Activated T-cell treated with anti-CD3 and anti-CD28 coated beads, Interleukin-2, amount 50 U/mL, for 48 hours (primary cell): ENCODE data around the gene ACVR1.
"Not testable (repeated sequence)": the region's sequence is repeated elsewhere in the genome, so short reads cannot be mapped to it uniquely, and the experiment has no call there.

Experiments
- DNase-seq, 2 experiments: peaks; one replicate each; pipeline ENCODE4 v3.0.0-alpha.2; 2020

Gene ACVR1

GRCh38 chr2:157786663-157787363 lies 89.3 kb downstream of the ACVR1 start:
- no peak for DNase-seq

GRCh38 chr2:157785866-157786662 lies 90.1 kb downstream of the ACVR1 start:
- no peak for DNase-seq

- DNase-seq, result no peak
These were observed 90.9 kb downstream of the ACVR1 start for GRCh38 chr2:157785200-157785599.

- no peak for DNase-seq
These were observed 91.3 kb downstream of the ACVR1 start for GRCh38 chr2:157784823-157785175.

GRCh38 chr2:157784169-157784822 lies 91.8 kb downstream of the ACVR1 start:
- no peak for DNase-seq

- DNase-seq, result no peak
These were observed 92.9 kb downstream of the ACVR1 start for GRCh38 chr2:157783245-157783644.

- DNase-seq, result peak in 1 of 2 experiments; percentile 39
These were observed 93.9 kb downstream of the ACVR1 start for GRCh38 chr2:157782057-157782845.

- no peak for DNase-seq
These were observed 95.9 kb downstream of the ACVR1 start for GRCh38 chr2:157780211-157780610.

- no peak for DNase-seq
These were observed 96.3 kb downstream of the ACVR1 start for GRCh38 chr2:157779794-157780193.

- DNase-seq, result peak; percentile 58 to 61
These were observed 98.7 kb downstream of the ACVR1 start for GRCh38 chr2:157777427-157777826.

GRCh38 chr2:157771234-157771633 lies 104.9 kb downstream of the ACVR1 start:
- no peak for DNase-seq

- DNase-seq, result no peak
These were observed 106.3 kb downstream of the ACVR1 start for GRCh38 chr2:157769856-157770255.

- DNase-seq, result no peak
These were observed 111.7 kb downstream of the ACVR1 start for GRCh38 chr2:157764386-157764785.

- DNase-seq, result no peak
These were observed 114.6 kb downstream of the ACVR1 start for GRCh38 chr2:157761520-157761919.

- no peak for DNase-seq
These were observed 115.2 kb downstream of the ACVR1 start for GRCh38 chr2:157760949-157761348.

GRCh38 chr2:157759855-157760254 lies 116.3 kb downstream of the ACVR1 start:
- DNase-seq, result no peak

- DNase-seq, result no peak
These were observed 117.5 kb downstream of the ACVR1 start for GRCh38 chr2:157758586-157758985.

GRCh38 chr2:157757500-157757899 lies 118.6 kb downstream of the ACVR1 start:
- DNase-seq, result no peak

GRCh38 chr2:157756447-157756846 lies 119.7 kb downstream of the ACVR1 start:
- DNase-seq, result not testable (repeated sequence)

GRCh38 chr2:157751462-157752058 lies 124.6 kb downstream of the ACVR1 start:
- peak; percentile 57 to 63 for DNase-seq

- no peak for DNase-seq
These were observed 126.4 kb downstream of the ACVR1 start for GRCh38 chr2:157749684-157750083.

GRCh38 chr2:157748371-157749142 lies 127.6 kb downstream of the ACVR1 start:
- no peak for DNase-seq
